RKO (cell line): ENCODE data around the gene SEC14L2.
A peak's percentile ranks its signal among the peaks of the same experiment; 100 is the strongest.
"Not testable (repeated sequence)": the region's sequence is repeated elsewhere in the genome, so short reads cannot be mapped to it uniquely, and the experiment has no call there.

ENCODE experiments used
- DNase-seq: peaks from one replicate; pipeline ENCODE4 v3.0.0-alpha.2; 2016; ENCODE audit warnings: low spot score

Gene SEC14L2

GRCh38 chr22:30455075-30455840, 58.4 kb downstream of the SEC14L2 start:
- DNase-seq: no peak

DNA sequence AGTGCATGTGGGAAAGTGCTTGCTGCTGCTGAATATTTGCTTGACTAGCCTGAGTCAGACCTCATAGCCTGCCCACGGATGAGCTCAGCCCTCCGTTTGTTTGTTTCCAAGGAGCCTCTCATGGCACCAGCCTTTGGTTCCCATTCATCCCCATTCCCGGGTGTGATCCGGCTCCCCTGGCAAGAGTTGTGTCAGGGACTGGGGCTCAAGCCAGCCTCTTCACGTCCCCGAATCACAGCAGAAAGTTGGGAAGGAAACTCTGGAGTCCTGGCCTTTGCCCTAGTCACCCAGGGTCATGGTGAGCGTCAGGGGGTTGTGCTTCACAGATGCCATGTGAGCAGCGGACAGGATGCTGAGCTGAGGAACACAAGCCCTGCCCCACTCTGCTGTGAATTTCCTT, 61.2 kb downstream of the SEC14L2 start:
- DNase-seq: peak; percentile 26

GRCh38 chr22:30459181-30460052, 62.6 kb downstream of the SEC14L2 start:
- DNase-seq: peak; percentile 48

DNA sequence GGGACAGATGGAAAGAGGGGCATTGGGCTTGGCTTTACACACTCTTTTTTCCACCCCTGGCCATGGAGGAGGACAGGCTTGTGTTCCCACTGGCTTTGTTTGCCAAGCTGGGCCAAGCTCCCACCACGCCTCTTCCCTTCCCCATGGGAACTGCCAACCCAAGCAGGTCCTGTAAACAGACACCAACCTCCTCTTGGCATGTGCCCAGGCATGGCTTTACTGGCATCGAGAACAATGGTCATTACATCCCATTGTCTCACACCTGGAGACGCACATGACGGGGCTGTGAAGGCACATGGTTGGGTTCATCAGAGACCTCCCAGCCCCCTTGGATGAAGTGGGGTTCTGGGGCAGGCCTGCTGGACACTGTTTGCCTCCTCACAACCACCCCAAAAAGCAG, 63.3 kb downstream of the SEC14L2 start:
- DNase-seq: no peak

DNA sequence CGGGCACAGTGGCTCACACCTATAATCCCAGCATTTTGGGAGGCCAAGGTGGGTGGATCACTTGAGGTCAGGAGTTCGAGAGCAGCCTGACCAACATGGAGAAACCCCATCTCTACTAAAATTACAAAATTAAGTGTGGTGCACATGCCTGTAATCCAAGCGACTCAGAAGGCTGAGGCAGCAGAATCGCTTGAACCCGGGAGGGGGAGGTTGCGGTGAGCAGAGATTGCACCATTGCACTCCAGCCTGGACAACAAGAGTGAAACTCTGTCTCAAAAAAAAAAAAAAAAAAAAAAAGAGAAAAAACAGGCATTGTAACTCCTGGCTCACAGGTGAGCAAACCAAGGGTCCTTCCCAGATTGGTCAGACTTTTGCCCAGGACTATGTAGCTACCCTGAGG, 63.7 kb downstream of the SEC14L2 start:
- not testable (repeated sequence) for DNase-seq

- no peak for DNase-seq
These were observed 72.3 kb downstream of the SEC14L2 start for GRCh38 chr22:30469165-30469564.

GRCh38 chr22:30470655-30471054, 73.8 kb downstream of the SEC14L2 start:
- no peak for DNase-seq

DNA sequence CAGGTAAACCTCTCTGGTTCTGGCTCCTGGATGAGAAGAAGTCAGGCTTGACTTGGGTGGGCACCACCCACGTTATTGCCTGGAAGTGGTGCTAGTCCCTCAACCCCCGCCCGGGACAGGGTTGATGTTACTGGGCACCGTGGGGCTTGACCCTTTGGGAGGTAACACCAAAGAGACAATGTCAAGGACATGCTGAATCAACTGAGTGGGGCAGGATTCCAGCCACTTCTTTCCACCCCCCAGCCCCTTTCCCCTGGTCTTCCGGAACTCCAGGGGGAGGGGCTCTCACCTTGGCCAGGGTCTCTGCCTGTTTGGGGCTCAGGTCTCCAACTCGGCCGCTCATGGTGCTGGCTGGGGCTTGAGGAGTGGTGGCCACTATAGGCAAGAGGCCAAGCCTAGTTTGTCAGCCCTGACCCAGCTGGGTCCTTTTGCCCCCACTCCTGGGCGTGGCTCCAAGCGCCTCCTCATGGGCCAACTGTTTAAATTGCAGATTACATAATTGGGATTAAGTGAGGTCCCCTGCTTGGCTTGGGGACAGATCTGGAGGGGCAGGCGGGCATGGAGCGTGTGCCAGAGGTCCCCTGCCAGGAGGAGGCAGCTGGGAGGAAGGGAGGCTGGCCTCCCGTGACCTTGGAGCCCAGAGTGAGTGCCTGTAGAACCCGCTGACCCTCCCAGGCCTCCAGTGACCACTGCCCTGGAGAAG, 74.9 kb downstream of the SEC14L2 start, which contains the start of gene SEC14L3:
SEC14L3 (minus strand) TSS at position 402 of the 703 bp plus-strand sequence; CDS start at position 343, 59 bp downstream.
- no peak for DNase-seq

GRCh38 chr22:30472994-30473720, 76.3 kb downstream of the SEC14L2 start:
- DNase-seq: no peak

GRCh38 chr22:30474121-30474520, 77.3 kb downstream of the SEC14L2 start:
- DNase-seq: no peak
